B cell (primary cell): Measurements from ENCODE around the gene ADAMTSL5. TPM values are rescaled to one million over a fixed set of nuclear protein-coding genes. Genes with fewer than 3 reads are reported as not detected.

Source experiments
- ATAC-seq: fragments of 200-7000 bp; cut with Tn5 transposase; one replicate; pipeline ENCODE4 v1.10.0; 2021; ENCODE audit warnings: low read depth, mild to moderate bottlenecking, moderate number of reproducible peaks, moderate library complexity
- CTCF ChIA-PET: fragments of 350-600 bp; sonication (Branson Sonifier 250); formaldehyde crosslinking; loops from one replicate; lab custom pipeline; 2021; ENCODE audit warnings: antibody characterized with exemption, inconsistent platforms; lab: Charles Lee
- POLR2A ChIA-PET: fragments of 350-600 bp; sonication (Branson Sonifier 250); formaldehyde crosslinking; loops from one replicate; lab custom pipeline; 2021; ENCODE audit warnings: antibody characterized with exemption; lab: Charles Lee
- DNase-seq: peaks from one replicate; pipeline ENCODE4 v3.0.0; 2013
- H2AFZ ChIP-seq: 2 replicates; pipeline ENCODE4 v1.6.1; 2012; ENCODE audit warnings: mild to moderate bottlenecking, low read depth, low read length; ENCODE audit not compliant: insufficient read depth, poor library complexity, severe bottlenecking
- H3K27ac ChIP-seq, 2 donors: 1 replicate in 1 of 2; 2 replicates in 1 of 2; pipeline ENCODE4 v1.5.1; 2012 to 2013; ENCODE audit warnings: low read length in 2 of 2, mild to moderate bottlenecking in 2 of 2, moderate library complexity in 1 of 2
- H3K27me3 ChIP-seq, 4 experiments: fragments of 200-600 bp in 1 of 4; sonication (generic) in 1 of 4; replicated peaks in 1 of 4; 1 replicate in 2 of 4; 2 replicates in 2 of 4; pipeline versions ENCODE4 v1.6.1 to v1.7.0; 2013 to 2016; ENCODE audit warnings: low read length in 3 of 4, mild to moderate bottlenecking in 2 of 4, mixed read lengths in 1 of 4, moderate library complexity in 1 of 4; ENCODE audit not compliant: insufficient read depth in 4 of 4, control insufficient read depth in 3 of 4; ENCODE audit errors: control extremely low read depth in 1 of 4
- H3K36me3 ChIP-seq, 2 experiments: replicated peaks in 1 of 2; 1 replicate in 1 of 2; 2 replicates in 1 of 2; pipeline versions ENCODE4 v1.6.1 to v1.7.1; 2013; ENCODE audit warnings: low read length in 1 of 2; ENCODE audit not compliant: insufficient read depth in 2 of 2, control insufficient read depth in 1 of 2; ENCODE audit errors: control extremely low read depth in 1 of 2, extremely low read depth in 1 of 2
- H3K4me1 ChIP-seq, 2 donors: fragments of 200-600 bp in 1 of 2; sonication (generic) in 1 of 2; 1 replicate in 1 of 2; 2 replicates in 1 of 2; pipeline versions ENCODE4 v1.5.1 to v1.6.1; 2013 to 2017; ENCODE audit warnings: low read length in 2 of 2; ENCODE audit not compliant: control insufficient read depth in 2 of 2, insufficient read depth in 2 of 2
- H3K4me2 ChIP-seq: replicated peaks from 2 replicates; pipeline ENCODE3; 2012; ENCODE audit warnings: mild to moderate bottlenecking, low read depth, low read length; ENCODE audit not compliant: poor library complexity, severe bottlenecking
- H3K4me3 ChIP-seq, 5 experiments: fragments of 200-600 bp in 1 of 5; sonication (generic) in 1 of 5; 1 replicate in 3 of 5; 2 replicates in 2 of 5; pipeline versions ENCODE4 v1.5.1 to v1.7.0; 2011 to 2016; ENCODE audit warnings: low read length in 4 of 5, mild to moderate bottlenecking in 4 of 5, low read depth in 2 of 5, control low read depth in 1 of 5, moderate library complexity in 1 of 5; ENCODE audit not compliant: insufficient read depth in 1 of 5; ENCODE audit errors: control extremely low read depth in 1 of 5, extremely low read depth in 1 of 5
- H3K79me2 ChIP-seq: fragments of 200-600 bp; sonication (generic); one replicate; pipeline ENCODE4 v1.6.0; 2016; ENCODE audit warnings: low read length; ENCODE audit not compliant: control insufficient read depth, insufficient read depth
- H3K9ac ChIP-seq: fragments of 200-600 bp; sonication (generic); 2 replicates; pipeline ENCODE4 v1.6.1; 2017; ENCODE audit warnings: mild to moderate bottlenecking, low read length, moderate library complexity
- H3K9me3 ChIP-seq, 3 donors: one replicate each; pipeline versions ENCODE4 v1.6.1 to v1.7.1; 2013; ENCODE audit warnings: low read length in 2 of 3; ENCODE audit not compliant: control insufficient read depth in 2 of 3, insufficient read depth in 1 of 3; ENCODE audit errors: control extremely low read depth in 1 of 3
- H4K20me1 ChIP-seq: 2 replicates; pipeline ENCODE4 v1.6.0; 2012; ENCODE audit warnings: mild to moderate bottlenecking, low read length; ENCODE audit not compliant: insufficient read depth, control insufficient read depth, poor library complexity, severe bottlenecking
- H3K27ac Mint-ChIP-seq: one replicate; pipeline ENCODE4 v1.8.0; 2021; ENCODE audit warnings: mixed read lengths
- H3K27me3 Mint-ChIP-seq: one replicate; pipeline ENCODE4 v1.8.0; 2021; ENCODE audit warnings: mixed read lengths
- H3K4me1 Mint-ChIP-seq: one replicate; pipeline ENCODE4 v1.8.0; 2021; ENCODE audit warnings: mixed read lengths
- H3K4me3 Mint-ChIP-seq: one replicate; pipeline ENCODE4 v1.8.0; 2021; ENCODE audit warnings: mixed read lengths
- H3K9me3 Mint-ChIP-seq: one replicate; pipeline ENCODE4 v1.8.0; 2022; ENCODE audit warnings: mixed read lengths; ENCODE audit not compliant: insufficient read depth
- CTCF ChIP-seq: fragments of 200-600 bp; IDR thresholded peaks from one replicate; pipeline ENCODE4 v1.8.0; 2022; ENCODE audit warnings: antibody characterized with exemption, mild to moderate bottlenecking
- EZH2 ChIP-seq: IDR thresholded peaks from 2 replicates; pipeline ENCODE4 v1.6.1; 2012; ENCODE audit warnings: borderline replicate concordance, low read depth, mild to moderate bottlenecking, moderate library complexity, low read length; ENCODE audit not compliant: insufficient read depth, poor library complexity, severe bottlenecking
- WGBS: methylation state at CpG from one replicate; pipeline ENCODE4 v1.1.5; 2013; ENCODE audit warnings: missing lambda C conversion rate; ENCODE audit not compliant: insufficient coverage; 5-methylcytosine and 5-hydroxymethylcytosine counted together
- intact Hi-C: fragments of 100-400 bp; cut with micrococcal nuclease; formaldehyde crosslinking; loops from one replicate; pipeline ENCODE4 v1.10.0; 2022
- polyA plus RNA-seq: library from polyadenylated mRNA; depleted of rRNA; stranded (reverse); fragments of >200 nt; gene quantifications from 2 replicates; pipeline ENCODE4 v1.2.3, GENCODE V29; 2012
- total RNA-seq, 2 donors: library from RNA; stranded (reverse); fragments of 120-200 nt in 1 of 2; gene quantifications; 1 replicate in 1 of 2; 2 replicates in 1 of 2; pipeline versions ENCODE4 v1.2.3 to v1.2.4, GENCODE V29; 2013 to 2022

Gene ADAMTSL5
- total and polyA plus RNA-seq, 2 donors (not counting 1 experiment from before 2014, with no cell fraction given) = 0.09 TPM; not detected in 1

DNA sequence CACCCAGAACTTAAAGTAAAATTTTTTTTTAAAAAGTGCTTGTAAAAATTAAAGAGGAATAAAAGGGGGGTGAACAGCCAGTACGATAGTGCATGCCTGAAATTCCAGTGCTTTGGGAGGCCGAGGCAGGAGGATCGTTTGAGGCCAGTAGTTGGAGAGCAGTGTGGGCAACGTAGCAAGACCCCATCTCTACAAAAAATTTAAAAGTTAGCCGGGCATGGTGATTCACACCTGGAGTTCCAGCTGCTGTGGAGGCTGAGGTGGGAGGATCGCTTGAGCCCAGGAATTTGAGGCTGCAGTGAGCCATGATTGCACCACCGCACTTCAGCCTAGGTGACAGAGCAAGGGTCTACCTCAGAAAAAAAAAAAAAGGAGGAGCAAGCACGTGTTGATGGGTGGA is 7.8 kb downstream of the ADAMTSL5 start:
- intact Hi-C loops = no loop called here
- Mint-ChIP-seq H3K27me3 (peaks cover 29% of the 10 kb centered on the region), H3K9me3 (no peaks in the 10 kb centered on the region), H3K4me1 (peaks cover 10% of the 10 kb centered on the region), H3K27ac (no peak overlapping the region), H3K4me3 (no peak overlapping the region)
- Histone ChIP-seq H3K4me3 (no peak overlapping the region), H3K36me3 (no peaks in the 10 kb centered on the region), H2AFZ (no peak overlapping the region), H4K20me1 (no peaks in the 10 kb centered on the region), H3K79me2 (no peaks in the 10 kb centered on the region), H3K27ac (no peak overlapping the region), H3K9me3 (peaks cover 0 to 56% (median 7%) of the 10 kb centered on the region in 3 donors), H3K27me3 (peaks cover 0 to 69% (median 18%) of the 10 kb centered on the region in 4 experiments), H3K9ac (no peak overlapping the region), H3K4me1 (peaks cover 16 to 21% of the 10 kb centered on the region in 2 donors), H3K4me2 (no peak overlapping the region)
- TF ChIP-seq EZH2 (no peak), CTCF (no peak)
- ATAC-seq = no peak
- ChIA-PET CTCF (no interaction called here), POLR2A (no interaction called here)
- 78% methylated on average over 4 of the region's 8 CpGs for WGBS
- no peak for DNase-seq

GRCh38 chr19:1503925-1504773 is 8.7 kb downstream of the ADAMTSL5 start:
- peaks cover 10% of the 10 kb centered on the region for H3K4me1 Mint-ChIP-seq
- no peak overlapping the region for H3K4me3 ChIP-seq
- no peak overlapping the region for H3K27ac ChIP-seq
- H3K9me3 Mint-ChIP-seq = no peaks in the 10 kb centered on the region
- peaks cover 24% of the 10 kb centered on the region for H3K27me3 Mint-ChIP-seq
- ChIA-PET CTCF (interaction anchor here (1.3 to 1.6 kb wide), 2 partner anchors 38 to 168 kb away, joined by 3 read pairs; no protein-coding TSS in a partner anchor), POLR2A (no interaction called here)
- H2AFZ ChIP-seq = no peak overlapping the region
- H3K9me3 ChIP-seq = peaks cover 0 to 53% (median 7%) of the 10 kb centered on the region in 3 donors
- H4K20me1 ChIP-seq = no peaks in the 10 kb centered on the region
- no peaks in the 10 kb centered on the region for H3K36me3 ChIP-seq
- H3K79me2 ChIP-seq = no peaks in the 10 kb centered on the region
- no peak for TF ChIP-seq EZH2
- TF ChIP-seq CTCF = no peak
- no peak overlapping the region for H3K9ac ChIP-seq
- H3K27ac Mint-ChIP-seq = no peak overlapping the region
- peaks cover 16 to 21% of the 10 kb centered on the region in 2 donors for H3K4me1 ChIP-seq
- 67% methylated on average over 17 of the region's 23 CpGs for WGBS
- no peak for ATAC-seq
- H3K4me2 ChIP-seq = peak overlapping the region; percentile 57
- no peak overlapping the region for H3K4me3 Mint-ChIP-seq
- no peak for DNase-seq
- H3K27me3 ChIP-seq = peaks cover 0 to 60% (median 16%) of the 10 kb centered on the region in 4 experiments
- intact Hi-C loops = no loop called here
